IMR-90 (cell line): Measurements from ENCODE around the gene BTBD18. TPM values are rescaled to one million over a fixed set of nuclear protein-coding genes. Genes with fewer than 3 reads are reported as not detected.

Experiments used
- ATAC-seq: fragments of 200-7000 bp; cut with Tn5 transposase; 2 replicates; pipeline ENCODE4 v1.9.1; 2020; ENCODE audit warnings: low read depth, mild to moderate bottlenecking, moderate library complexity
- BruUV-seq: library from RNA; stranded (reverse); fragments of 400-500 nt; replicated peaks from 2 replicates; lab custom pipeline; 2021; lab: Mats Ljungman, UMichigan
- CTCF ChIA-PET: fragments of 300-600 bp; formaldehyde crosslinking; extraction: SDS; loops from one replicate; lab custom pipeline; 2021; ENCODE audit warnings: antibody characterized with exemption; lab: Yijun Ruan, JAX
- POLR2A ChIA-PET: fragments of 300-600 bp; sonication (Branson Sonifier 250); formaldehyde crosslinking; loops from one replicate; lab custom pipeline; 2022; ENCODE audit warnings: antibody characterized with exemption; ENCODE audit not compliant: unreplicated experiment; lab: Charles Lee
- DNase-seq: peaks from one replicate; pipeline ENCODE4 v3.0.0; 2013
- H2AFZ ChIP-seq: replicated peaks from 2 replicates; pipeline ENCODE3; 2013; ENCODE audit warnings: low read length, mild to moderate bottlenecking; ENCODE audit not compliant: poor library complexity
- H2AK5ac ChIP-seq: 2 replicates; pipeline ENCODE4 v1.6.1; 2013; ENCODE audit warnings: low read depth, low read length, inconsistent platforms
- H2AK9ac ChIP-seq: replicated peaks from 2 replicates; pipeline ENCODE3; 2013; ENCODE audit warnings: mild to moderate bottlenecking, low read depth, low read length, moderate library complexity; ENCODE audit not compliant: poor library complexity
- H2BK120ac ChIP-seq: 2 replicates; pipeline ENCODE4 v1.6.1; 2013; ENCODE audit warnings: low read depth, low read length, inconsistent platforms
- H2BK15ac ChIP-seq: 3 replicates; pipeline ENCODE4 v1.6.1; 2013; ENCODE audit warnings: low read depth, low read length, inconsistent platforms
- H2BK20ac ChIP-seq: 2 replicates; pipeline ENCODE4 v1.6.1; 2013; ENCODE audit warnings: low read depth, mild to moderate bottlenecking, inconsistent platforms, low read length, moderate library complexity
- H2BK5ac ChIP-seq: 2 replicates; pipeline ENCODE4 v1.6.1; 2013; ENCODE audit warnings: mild to moderate bottlenecking, low read depth, low read length, inconsistent platforms; ENCODE audit not compliant: poor library complexity, severe bottlenecking
- H3K14ac ChIP-seq: replicated peaks from 2 replicates; pipeline ENCODE4 v1.6.1; 2013; ENCODE audit warnings: low read depth, low read length, inconsistent platforms
- H3K18ac ChIP-seq: 2 replicates; pipeline ENCODE4 v1.6.1; 2013; ENCODE audit warnings: low read depth, low read length, control low read depth
- H3K23ac ChIP-seq: 2 replicates; pipeline ENCODE4 v1.6.1; 2013; ENCODE audit warnings: low read depth, low read length, inconsistent platforms
- H3K27ac ChIP-seq: 2 replicates; pipeline ENCODE4 v1.5.1; 2013; ENCODE audit warnings: mild to moderate bottlenecking, control low read depth, low read length; ENCODE audit not compliant: insufficient read depth
- H3K27me3 ChIP-seq: 2 replicates; pipeline ENCODE4 v1.6.1; 2013; ENCODE audit warnings: low read length; ENCODE audit not compliant: control insufficient read depth, insufficient read depth
- H3K36me3 ChIP-seq: 2 replicates; pipeline ENCODE4 v1.6.1; 2013; ENCODE audit warnings: low read length, mixed read lengths; ENCODE audit not compliant: control insufficient read depth, insufficient read depth
- H3K4ac ChIP-seq: 2 replicates; pipeline ENCODE4 v1.6.1; 2013; ENCODE audit warnings: low read depth, low read length, inconsistent platforms
- H3K4me1 ChIP-seq: 2 replicates; pipeline ENCODE4 v1.6.1; 2013; ENCODE audit warnings: low read length, mixed read lengths; ENCODE audit not compliant: control insufficient read depth, insufficient read depth
- H3K4me2 ChIP-seq: 2 replicates; pipeline ENCODE4 v1.6.1; 2013; ENCODE audit warnings: low read depth, mild to moderate bottlenecking, control low read depth, low read length, moderate library complexity
- H3K4me3 ChIP-seq: 2 replicates; pipeline ENCODE4 v1.5.1; 2013; ENCODE audit warnings: low read depth, mild to moderate bottlenecking, control low read depth, low read length, moderate library complexity; ENCODE audit not compliant: insufficient read depth
- H3K56ac ChIP-seq: 2 replicates; pipeline ENCODE4 v1.6.1; 2013; ENCODE audit warnings: low read length, inconsistent platforms; ENCODE audit not compliant: insufficient read depth; ENCODE audit errors: extremely low read depth
- H3K79me1 ChIP-seq, 2 experiments: 2 replicates each; pipeline ENCODE4 v1.6.1; 2013; ENCODE audit warnings: low read length in 2 of 2, inconsistent platforms in 1 of 2, low read depth in 1 of 2
- H3K9ac ChIP-seq: 2 replicates; pipeline ENCODE4 v1.6.1; 2013; ENCODE audit warnings: low read depth, low read length, control low read depth
- H3K9me1 ChIP-seq: 2 replicates; pipeline ENCODE4 v1.6.1; 2013; ENCODE audit warnings: low read length, inconsistent platforms; ENCODE audit not compliant: insufficient read depth
- H3K9me3 ChIP-seq: 2 replicates; pipeline ENCODE4 v1.6.1; 2013; ENCODE audit warnings: low read length; ENCODE audit not compliant: control insufficient read depth, insufficient read depth
- H4K20me1 ChIP-seq: 2 replicates; pipeline ENCODE4 v1.6.1; 2013; ENCODE audit warnings: low read length, inconsistent platforms; ENCODE audit not compliant: insufficient read depth
- H4K5ac ChIP-seq: 2 replicates; pipeline ENCODE4 v1.6.1; 2013; ENCODE audit warnings: mild to moderate bottlenecking, low read depth, low read length, control low read depth
- H4K8ac ChIP-seq, 2 experiments: 2 replicates each; pipeline ENCODE4 v1.6.1; 2013; ENCODE audit warnings: low read depth in 2 of 2, low read length in 2 of 2, control low read depth in 1 of 2, inconsistent platforms in 1 of 2
- H4K91ac ChIP-seq: 2 replicates; pipeline ENCODE4 v1.6.1; 2013; ENCODE audit warnings: low read depth, low read length, inconsistent platforms; ENCODE audit not compliant: insufficient read depth
- BHLHE40 ChIP-seq: fragments of 150-350 bp; IDR thresholded peaks from 2 replicates; pipeline ENCODE4 v1.6.1; 2016; ENCODE audit warnings: mild to moderate bottlenecking, low read depth, low read length
- CEBPB ChIP-seq: IDR thresholded peaks from 2 replicates; pipeline ENCODE4 v1.6.1; 2012; ENCODE audit warnings: low read depth, low read length, improper control_type of control experiment
- CHD1 ChIP-seq: IDR thresholded peaks from 2 replicates; pipeline ENCODE4 v1.6.1; 2012; ENCODE audit warnings: low read depth, low read length, improper control_type of control experiment
- FOS ChIP-seq: fragments of 150-350 bp; IDR thresholded peaks from 2 replicates; pipeline ENCODE4 v1.6.1; 2016; ENCODE audit warnings: low read depth, low read length
- MAFK ChIP-seq: IDR thresholded peaks from 2 replicates; pipeline ENCODE4 v1.6.1; 2012; ENCODE audit warnings: low read depth, low read length, improper control_type of control experiment
- MXI1 ChIP-seq: IDR thresholded peaks from 2 replicates; pipeline ENCODE4 v1.6.1; 2012; ENCODE audit warnings: low read depth, mild to moderate bottlenecking, low read length, moderate library complexity, borderline replicate concordance
- NFE2L2 ChIP-seq: fragments of 150-350 bp; IDR thresholded peaks from 2 replicates; pipeline ENCODE4 v1.6.1; 2016; ENCODE audit warnings: low read depth, mild to moderate bottlenecking, low read length
- RAD21 ChIP-seq: IDR thresholded peaks from 2 replicates; pipeline ENCODE4 v1.6.1; 2012; ENCODE audit warnings: low read length, improper control_type of control experiment
- RCOR1 ChIP-seq: IDR thresholded peaks from 2 replicates; pipeline ENCODE4 v1.6.1; 2012; ENCODE audit warnings: mild to moderate bottlenecking, low read length, improper control_type of control experiment; ENCODE audit not compliant: insufficient replicate concordance
- RFX5 ChIP-seq: IDR thresholded peaks from 2 replicates; pipeline ENCODE4 v1.8.0; 2012; ENCODE audit warnings: low read depth, mild to moderate bottlenecking, low read length, moderate library complexity
- SMC3 ChIP-seq: fragments of 150-350 bp; IDR thresholded peaks from 2 replicates; pipeline ENCODE4 v1.6.1; 2016; ENCODE audit warnings: low read depth, mild to moderate bottlenecking, antibody characterized with exemption, low read length, moderate library complexity
- WGBS, 2 experiments: methylation state at CpG; one replicate each; pipeline versions ENCODE4 v1.1.5 to v1.1.7; 2013; ENCODE audit warnings: missing lambda C conversion rate in 2 of 2; ENCODE audit not compliant: insufficient read length in 1 of 2; ENCODE audit errors: extremely low coverage in 2 of 2; 5-methylcytosine and 5-hydroxymethylcytosine counted together
- dilution Hi-C: fragments of 300-500 bp; cut with HindIII; formaldehyde crosslinking; loops from one replicate; pipeline ENCODE4 v1.14.3; 2018; ENCODE audit warnings: low sequenced_read_pairs; ENCODE audit not compliant: unreplicated experiment
- in situ Hi-C: fragments of 300-500 bp; cut with MboI; formaldehyde crosslinking; loops from 3 replicates; pipeline ENCODE4 v1.14.3; 2019; ENCODE audit warnings: low sequenced_read_pairs, inconsistent platforms, mixed read lengths
- intact Hi-C: fragments of 100-400 bp; cut with micrococcal nuclease; formaldehyde crosslinking; loops from 2 replicates; pipeline ENCODE4 v1.10.0; 2022
- polyA plus RNA-seq, 3 experiments: library from polyadenylated mRNA; depleted of rRNA; stranded (reverse); fragments of >200 nt; gene quantifications; 2 replicates each; pipeline ENCODE4 v1.2.3, GENCODE V29; 2012; ENCODE audit warnings: low replicate concordance in 1 of 3
- total RNA-seq: library from RNA; depleted of rRNA; stranded (reverse); fragments of >200 nt; gene quantifications from 2 replicates; pipeline ENCODE4 v1.2.3, GENCODE V29; 2012
- TF ChIP-seq, protein P1 (sequence below): conservative IDR thresholded peaks from 2 replicates; pipeline ENCODE4 v1.5.1; 2012; ENCODE audit warnings: mild to moderate bottlenecking, low read depth, low read length, improper control_type of control experiment
- TF ChIP-seq, protein P2 (sequence below): fragments of 150-350 bp; IDR thresholded peaks from 2 replicates; pipeline ENCODE4 v1.6.1; 2016; ENCODE audit warnings: low read depth, mild to moderate bottlenecking, low read length, moderate library complexity, borderline replicate concordance
- TF ChIP-seq, protein P3 (sequence below): fragments of 150-350 bp; IDR thresholded peaks from 2 replicates; pipeline ENCODE4 v1.6.1; 2017; ENCODE audit warnings: mild to moderate bottlenecking, antibody characterized with exemption, low read length, low read depth

BTBD18 gene
- total and polyA plus RNA-seq, 2 of the 4 experiments (the other 2 are of a cell fraction), result not detected

DNA sequence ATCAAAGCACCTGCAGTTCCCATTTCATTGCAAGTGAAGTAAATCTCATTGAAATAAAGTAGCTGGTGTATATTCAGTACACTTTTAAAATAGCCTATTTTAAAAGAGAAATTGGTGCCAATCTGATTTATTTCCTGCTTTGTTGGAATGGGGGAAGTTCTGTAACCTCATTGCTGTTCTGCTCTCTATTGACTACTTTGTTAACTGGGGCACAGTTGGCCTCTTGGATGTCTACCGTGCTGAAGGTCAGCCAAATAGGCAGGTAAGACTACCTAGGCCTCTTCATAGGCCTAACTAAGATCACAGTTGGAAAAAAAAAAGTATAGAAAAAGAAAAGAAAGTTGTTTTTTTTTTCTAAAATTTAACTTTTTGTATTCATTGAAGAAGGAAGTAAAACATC, 19.2 kb upstream of the BTBD18 start:
- no peak overlapping the region for H2BK15ac ChIP-seq
- no peak overlapping the region for H3K4ac ChIP-seq
- H2BK120ac ChIP-seq, result no peak overlapping the region
- WGBS, 2 experiments, result no CpG with 5 or more reads among the region's 1 CpG
- ChIA-PET CTCF (no interaction called here), POLR2A (no interaction called here)
- no peak overlapping the region for H2BK5ac ChIP-seq
- H3K4me3 ChIP-seq, result no peak overlapping the region
- H4K20me1 ChIP-seq, result peaks cover 98% of the 10 kb centered on the region
- no peak overlapping the region for H3K9ac ChIP-seq
- H2BK20ac ChIP-seq, result no peak overlapping the region
- H3K56ac ChIP-seq, result no peak overlapping the region
- H3K9me1 ChIP-seq, result peaks cover 10% of the 10 kb centered on the region; the same call in 1 of the 2 replicates
- H2AK5ac ChIP-seq, result no peak overlapping the region
- TF ChIP-seq NFE2L2 (no peak), CEBPB (no peak), FOS (no peak), SMC3 (no peak), RFX5 (no peak), MXI1 (no peak), RAD21 (no peak), CHD1 (no peak), MAFK (no peak), BHLHE40 (no peak), RCOR1 (no peak)
- TF ChIP-seq, protein P1, sequence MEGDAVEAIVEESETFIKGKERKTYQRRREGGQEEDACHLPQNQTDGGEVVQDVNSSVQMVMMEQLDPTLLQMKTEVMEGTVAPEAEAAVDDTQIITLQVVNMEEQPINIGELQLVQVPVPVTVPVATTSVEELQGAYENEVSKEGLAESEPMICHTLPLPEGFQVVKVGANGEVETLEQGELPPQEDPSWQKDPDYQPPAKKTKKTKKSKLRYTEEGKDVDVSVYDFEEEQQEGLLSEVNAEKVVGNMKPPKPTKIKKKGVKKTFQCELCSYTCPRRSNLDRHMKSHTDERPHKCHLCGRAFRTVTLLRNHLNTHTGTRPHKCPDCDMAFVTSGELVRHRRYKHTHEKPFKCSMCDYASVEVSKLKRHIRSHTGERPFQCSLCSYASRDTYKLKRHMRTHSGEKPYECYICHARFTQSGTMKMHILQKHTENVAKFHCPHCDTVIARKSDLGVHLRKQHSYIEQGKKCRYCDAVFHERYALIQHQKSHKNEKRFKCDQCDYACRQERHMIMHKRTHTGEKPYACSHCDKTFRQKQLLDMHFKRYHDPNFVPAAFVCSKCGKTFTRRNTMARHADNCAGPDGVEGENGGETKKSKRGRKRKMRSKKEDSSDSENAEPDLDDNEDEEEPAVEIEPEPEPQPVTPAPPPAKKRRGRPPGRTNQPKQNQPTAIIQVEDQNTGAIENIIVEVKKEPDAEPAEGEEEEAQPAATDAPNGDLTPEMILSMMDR, result no peak
- TF ChIP-seq, protein P2, sequence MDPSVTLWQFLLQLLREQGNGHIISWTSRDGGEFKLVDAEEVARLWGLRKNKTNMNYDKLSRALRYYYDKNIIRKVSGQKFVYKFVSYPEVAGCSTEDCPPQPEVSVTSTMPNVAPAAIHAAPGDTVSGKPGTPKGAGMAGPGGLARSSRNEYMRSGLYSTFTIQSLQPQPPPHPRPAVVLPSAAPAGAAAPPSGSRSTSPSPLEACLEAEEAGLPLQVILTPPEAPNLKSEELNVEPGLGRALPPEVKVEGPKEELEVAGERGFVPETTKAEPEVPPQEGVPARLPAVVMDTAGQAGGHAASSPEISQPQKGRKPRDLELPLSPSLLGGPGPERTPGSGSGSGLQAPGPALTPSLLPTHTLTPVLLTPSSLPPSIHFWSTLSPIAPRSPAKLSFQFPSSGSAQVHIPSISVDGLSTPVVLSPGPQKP, result no peak
- TF ChIP-seq, protein P3, sequence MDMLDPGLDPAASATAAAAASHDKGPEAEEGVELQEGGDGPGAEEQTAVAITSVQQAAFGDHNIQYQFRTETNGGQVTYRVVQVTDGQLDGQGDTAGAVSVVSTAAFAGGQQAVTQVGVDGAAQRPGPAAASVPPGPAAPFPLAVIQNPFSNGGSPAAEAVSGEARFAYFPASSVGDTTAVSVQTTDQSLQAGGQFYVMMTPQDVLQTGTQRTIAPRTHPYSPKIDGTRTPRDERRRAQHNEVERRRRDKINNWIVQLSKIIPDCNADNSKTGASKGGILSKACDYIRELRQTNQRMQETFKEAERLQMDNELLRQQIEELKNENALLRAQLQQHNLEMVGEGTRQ, result no peak
- H3K18ac ChIP-seq, result no peak overlapping the region
- H4K91ac ChIP-seq, result no peak overlapping the region
- peaks cover 5 to 59% of the 10 kb centered on the region in 2 experiments; a peak in 2 of 4 replicates for H3K79me1 ChIP-seq
- H3K14ac ChIP-seq, result no peak overlapping the region
- no peak overlapping the region for H3K27ac ChIP-seq
- no peaks in the 10 kb centered on the region for H3K27me3 ChIP-seq
- dilution Hi-C loops (no loop called here), intact Hi-C loops (no loop called here), in situ Hi-C loops (no loop called here)
- ATAC-seq (no peak), DNase-seq (no peak)
- peaks cover 15% of the 10 kb centered on the region for H3K4me1 ChIP-seq
- no peak overlapping the region for H2AK9ac ChIP-seq
- no peak overlapping the region for H3K23ac ChIP-seq
- peaks cover 4% of the 10 kb centered on the region for H3K36me3 ChIP-seq
- H3K4me2 ChIP-seq, result no peak overlapping the region
- no peaks in the 10 kb centered on the region for H3K9me3 ChIP-seq
- H4K5ac ChIP-seq, result no peak overlapping the region
- H4K8ac ChIP-seq, result no peak overlapping the region
- no peak overlapping the region for H2AFZ ChIP-seq
- no TSS peak for BruUV-seq
